HG03571 (cell line): ENCODE data around the gene CT47A1.
"Not testable (repeated sequence)": the region's sequence is repeated elsewhere in the genome, so short reads cannot be mapped to it uniquely, and the experiment has no call there.

Experiments
- ATAC-seq: cut with Tn5 transposase; IDR thresholded peaks from one replicate; pipeline ENCODE4 v1.9.1; 2021; ENCODE audit not compliant: unreplicated experiment

Gene CT47A1

GRCh38 chrX:120985660-120986059, at the start of gene CT47A1:
Gene CT47A1, minus strand, starts transcription at chrX:120985760. Its CDS starts 231 bp downstream, at chrX:120985529.
- not testable (repeated sequence) for ATAC-seq

GRCh38 chrX:121032531-121032930, 47.0 kb upstream of the CT47A1 start:
- ATAC-seq, result no peak

DNA sequence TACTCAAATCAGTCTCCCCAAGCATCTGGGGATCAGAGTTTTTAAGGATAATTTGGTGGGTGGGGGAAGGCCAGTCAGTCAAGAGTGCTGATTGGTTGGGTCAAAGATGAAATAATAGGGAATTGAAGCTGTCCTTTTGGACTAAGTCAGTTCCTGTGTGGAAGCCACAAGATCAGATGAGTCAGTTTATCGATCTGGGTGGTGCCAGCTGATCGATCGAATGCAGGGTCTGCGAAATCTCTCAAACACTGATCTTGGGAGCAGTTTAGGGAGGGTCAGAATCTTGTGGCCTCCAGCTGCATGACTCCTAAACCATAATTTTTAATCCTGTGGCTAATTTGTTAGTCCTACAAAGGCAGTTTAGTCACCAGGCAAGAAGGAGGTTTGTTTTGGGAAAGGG, 44.5 kb upstream of the CT47A1 start:
- no peak for ATAC-seq

DNA sequence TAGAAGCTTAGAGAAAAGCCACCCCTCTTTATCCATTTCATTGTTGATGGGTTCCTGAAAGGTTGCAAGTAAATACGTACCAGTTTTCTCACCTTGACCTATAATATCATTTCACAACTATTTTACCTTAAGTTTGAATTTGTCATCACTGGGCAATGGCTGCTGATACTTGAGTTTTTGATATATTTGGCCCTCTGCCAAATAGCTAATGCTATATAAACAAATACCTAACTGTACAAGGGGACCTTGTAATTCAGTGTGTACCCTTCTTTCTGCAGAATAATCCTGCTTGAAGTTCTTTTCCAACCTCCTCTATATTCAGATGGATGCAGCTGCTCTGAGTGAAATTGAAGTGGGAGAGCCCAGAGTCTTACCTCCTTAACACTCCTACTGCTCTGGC, 42.9 kb upstream of the CT47A1 start:
- ATAC-seq, result no peak

DNA sequence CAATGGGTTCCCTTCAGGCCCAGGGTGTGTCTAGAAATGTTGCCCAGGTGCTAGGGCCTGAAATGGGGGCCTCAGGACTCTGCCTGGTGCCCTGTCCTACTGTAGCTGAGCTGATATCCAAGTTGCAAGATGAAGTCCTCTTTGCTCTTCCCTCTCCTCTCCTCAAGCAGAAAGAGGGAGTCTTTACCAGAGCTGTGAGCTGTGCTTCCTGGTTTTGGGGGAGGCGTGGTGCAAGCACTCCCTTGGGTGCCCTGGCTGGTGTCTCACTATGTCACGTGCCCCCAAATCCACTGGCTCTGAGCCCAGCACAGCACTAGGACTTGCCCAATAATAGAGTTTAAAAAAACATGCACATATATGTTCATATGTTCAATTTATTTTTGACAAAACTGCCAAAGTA, 29.3 kb upstream of the CT47A1 start:
- ATAC-seq, result no peak

DNA sequence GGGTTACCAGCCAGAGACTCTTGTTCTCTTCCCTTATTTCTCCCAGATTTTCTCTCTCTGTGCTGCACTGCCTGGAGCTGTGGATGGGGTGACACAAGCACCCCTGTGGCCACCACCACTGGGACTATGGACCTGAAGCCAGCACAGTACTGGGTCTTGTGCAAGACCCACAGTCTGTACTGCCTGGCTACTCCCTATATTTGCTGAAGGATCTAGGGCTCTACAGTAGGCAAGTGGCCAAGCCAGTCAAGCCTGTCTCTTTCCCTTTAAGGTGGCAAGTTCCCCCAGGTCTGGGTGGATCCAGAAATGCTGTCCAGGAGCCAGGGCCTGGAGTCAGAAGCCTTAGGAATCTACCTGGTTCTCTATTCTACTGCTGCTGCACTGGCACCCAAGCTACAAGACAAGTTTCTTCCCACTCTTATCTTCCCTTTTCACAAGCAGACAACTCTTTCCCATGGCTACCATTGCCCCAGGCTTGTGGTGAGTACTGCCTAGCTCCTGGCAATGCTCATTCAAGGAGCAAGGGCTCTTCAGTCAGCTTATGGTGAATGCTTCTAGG, 28.4 kb upstream of the CT47A1 start:
- no peak for ATAC-seq

- no peak for ATAC-seq
Measured at GRCh38 chrX:121011254-121011653, 25.7 kb upstream of the CT47A1 start.

GRCh38 chrX:121010218-121010617, 24.7 kb upstream of the CT47A1 start:
- no peak for ATAC-seq

- ATAC-seq, result no peak
Measured at GRCh38 chrX:121009764-121010163, 24.2 kb upstream of the CT47A1 start.

DNA sequence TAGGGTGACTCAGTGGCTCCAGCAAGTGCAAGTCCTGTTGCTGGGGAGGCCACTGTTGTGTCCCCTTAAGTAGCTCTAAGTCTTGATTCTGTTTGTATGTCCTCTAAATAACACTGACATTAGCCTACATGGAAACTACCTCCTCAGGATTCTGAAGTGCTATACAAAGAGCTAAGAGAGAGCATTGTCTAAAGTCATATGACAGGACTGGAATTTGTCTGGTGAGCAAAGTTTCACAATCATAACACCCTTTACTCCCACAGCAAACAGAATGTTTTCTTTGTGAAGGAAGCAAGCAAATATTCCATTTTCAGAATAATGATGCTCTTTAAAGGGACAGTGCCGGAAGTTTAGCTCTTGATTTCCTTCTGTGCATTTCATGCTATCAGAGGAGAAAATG, 23.4 kb upstream of the CT47A1 start:
- no peak for ATAC-seq

DNA sequence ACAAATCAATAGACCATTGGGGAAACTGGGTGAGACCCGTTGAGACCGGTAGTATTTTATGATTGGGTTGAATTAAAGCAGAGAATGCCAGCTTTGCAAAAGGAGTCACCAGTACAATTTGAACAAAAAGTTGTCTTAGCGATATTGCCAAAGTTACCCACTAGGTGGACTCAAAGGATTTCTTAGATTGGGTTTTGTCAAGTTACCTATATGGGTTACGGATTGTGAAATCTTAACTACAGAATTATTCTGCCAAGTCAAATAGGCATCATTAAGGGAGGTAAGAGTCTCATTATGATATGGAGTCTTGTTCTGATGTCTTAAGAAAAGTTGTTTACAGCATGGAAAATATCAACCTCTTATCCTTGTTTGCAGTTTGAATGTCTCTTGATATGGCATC, 15.0 kb upstream of the CT47A1 start:
- ATAC-seq, result no peak

DNA sequence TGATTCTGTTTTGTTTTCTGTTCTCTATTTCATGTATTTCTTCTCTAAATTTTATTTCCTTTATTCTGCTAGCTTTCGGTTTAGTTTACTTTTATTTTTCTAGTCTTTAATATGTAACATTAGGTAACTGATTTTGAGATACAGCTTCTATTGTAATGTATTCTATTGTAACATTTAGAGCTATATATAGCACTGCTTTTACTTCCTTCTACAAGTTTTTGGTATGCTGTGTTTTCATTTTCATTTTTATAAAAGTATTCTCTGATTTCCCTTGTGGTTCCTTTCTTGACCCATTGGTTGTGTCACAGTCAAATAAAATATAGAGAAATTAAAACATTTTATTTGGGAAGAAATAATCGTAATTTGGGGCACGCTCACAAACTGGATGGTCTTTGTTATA, 13.9 kb upstream of the CT47A1 start:
- no peak for ATAC-seq

GRCh38 chrX:120956500-120956899, 29.1 kb downstream of the CT47A1 start, which contains the start of gene CT47A7:
Gene CT47A7, minus strand, starts transcription at chrX:120956600. Its CDS starts 255 bp downstream, at chrX:120956345.
- not testable (repeated sequence) for ATAC-seq
